ENCODE measurements around the gene MAP4K3. TPM values are rescaled to one million over a fixed set of nuclear protein-coding genes. Genes with fewer than 3 reads are reported as not detected.

MAP4K3 gene
- total RNA-seq, 1 experiment from 2014 or later = 50.5 TPM

Small RNAs within 50 kb of the gene (small RNA-seq; reads per million reads assigned to genes)
- not detected for gene RF00272

Other genes with a start within 250 kb of the MAP4K3 start
- gene CDKL4, start 193.3 kb downstream of the MAP4K3 start, total RNA-seq (2014; rRNA removed; shearing (Covaris generic)) = not detected in 2 replicates
- gene TMEM178A, start 228.6 kb upstream of the MAP4K3 start, total RNA-seq (2014; rRNA removed; shearing (Covaris generic)) = not detected in 2 replicates